Liver (tissue), 3 donors: ENCODE measurements around the gene CLGN.

Source experiments
- GABPA ChIP-seq, 2 donors: IDR thresholded peaks in 1 of 2; conservative IDR thresholded peaks in 1 of 2; 2 replicates each; pipeline ENCODE4 v1.6.1; 2016; ENCODE audit warnings: antibody characterized with exemption in 2 of 2, mild to moderate bottlenecking in 1 of 2, moderate library complexity in 1 of 2
- HNF4G ChIP-seq: IDR thresholded peaks from 2 replicates; pipeline ENCODE4 v1.6.1; 2016; ENCODE audit warnings: antibody characterized with exemption
- TF ChIP-seq, protein P1 (sequence below): IDR thresholded peaks from 2 replicates; pipeline ENCODE4 v1.6.1; 2016; ENCODE audit warnings: antibody characterized with exemption
- TF ChIP-seq, protein P2 (sequence below): fragments of 150-350 bp; IDR thresholded peaks from 2 replicates; pipeline ENCODE4 v1.5.1; 2017; ENCODE audit warnings: improper control_type of control experiment, low read depth, low read length; ENCODE audit not compliant: missing input control
- donor health status: healthy.
- donor health status: healthy.

DNA sequence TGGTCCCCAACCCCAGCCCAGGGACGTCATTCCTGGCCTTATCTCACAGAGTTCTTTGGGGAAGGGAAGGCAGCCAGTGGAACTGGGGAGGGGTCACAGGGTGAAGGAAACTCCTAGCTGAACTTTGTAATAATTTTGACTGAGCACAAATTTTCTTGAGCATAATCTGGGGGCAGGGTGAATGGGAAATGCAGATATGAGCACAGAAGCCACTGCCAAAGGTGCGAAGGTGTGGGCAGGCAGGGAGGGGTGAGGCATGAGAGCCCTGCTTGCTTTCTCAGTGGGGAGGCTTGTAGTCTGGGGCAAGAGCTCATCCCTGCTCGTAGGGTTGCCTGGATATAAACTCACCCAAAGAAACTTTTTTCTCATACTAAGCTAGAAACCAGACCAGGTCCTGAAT, 35.7 kb upstream of the CLGN start:
- TF ChIP-seq, protein P1, sequence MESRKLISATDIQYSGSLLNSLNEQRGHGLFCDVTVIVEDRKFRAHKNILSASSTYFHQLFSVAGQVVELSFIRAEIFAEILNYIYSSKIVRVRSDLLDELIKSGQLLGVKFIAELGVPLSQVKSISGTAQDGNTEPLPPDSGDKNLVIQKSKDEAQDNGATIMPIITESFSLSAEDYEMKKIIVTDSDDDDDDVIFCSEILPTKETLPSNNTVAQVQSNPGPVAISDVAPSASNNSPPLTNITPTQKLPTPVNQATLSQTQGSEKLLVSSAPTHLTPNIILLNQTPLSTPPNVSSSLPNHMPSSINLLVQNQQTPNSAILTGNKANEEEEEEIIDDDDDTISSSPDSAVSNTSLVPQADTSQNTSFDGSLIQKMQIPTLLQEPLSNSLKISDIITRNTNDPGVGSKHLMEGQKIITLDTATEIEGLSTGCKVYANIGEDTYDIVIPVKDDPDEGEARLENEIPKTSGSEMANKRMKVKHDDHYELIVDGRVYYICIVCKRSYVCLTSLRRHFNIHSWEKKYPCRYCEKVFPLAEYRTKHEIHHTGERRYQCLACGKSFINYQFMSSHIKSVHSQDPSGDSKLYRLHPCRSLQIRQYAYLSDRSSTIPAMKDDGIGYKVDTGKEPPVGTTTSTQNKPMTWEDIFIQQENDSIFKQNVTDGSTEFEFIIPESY: no peak
- TF ChIP-seq, protein P2, sequence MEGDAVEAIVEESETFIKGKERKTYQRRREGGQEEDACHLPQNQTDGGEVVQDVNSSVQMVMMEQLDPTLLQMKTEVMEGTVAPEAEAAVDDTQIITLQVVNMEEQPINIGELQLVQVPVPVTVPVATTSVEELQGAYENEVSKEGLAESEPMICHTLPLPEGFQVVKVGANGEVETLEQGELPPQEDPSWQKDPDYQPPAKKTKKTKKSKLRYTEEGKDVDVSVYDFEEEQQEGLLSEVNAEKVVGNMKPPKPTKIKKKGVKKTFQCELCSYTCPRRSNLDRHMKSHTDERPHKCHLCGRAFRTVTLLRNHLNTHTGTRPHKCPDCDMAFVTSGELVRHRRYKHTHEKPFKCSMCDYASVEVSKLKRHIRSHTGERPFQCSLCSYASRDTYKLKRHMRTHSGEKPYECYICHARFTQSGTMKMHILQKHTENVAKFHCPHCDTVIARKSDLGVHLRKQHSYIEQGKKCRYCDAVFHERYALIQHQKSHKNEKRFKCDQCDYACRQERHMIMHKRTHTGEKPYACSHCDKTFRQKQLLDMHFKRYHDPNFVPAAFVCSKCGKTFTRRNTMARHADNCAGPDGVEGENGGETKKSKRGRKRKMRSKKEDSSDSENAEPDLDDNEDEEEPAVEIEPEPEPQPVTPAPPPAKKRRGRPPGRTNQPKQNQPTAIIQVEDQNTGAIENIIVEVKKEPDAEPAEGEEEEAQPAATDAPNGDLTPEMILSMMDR: no peak
- TF ChIP-seq HNF4G: no peak
- no peak for TF ChIP-seq GABPA (IDR thresholded peaks at IDR 0.05 in 1 of 2, conservative IDR thresholded peaks at IDR 0.05 in 1 of 2)
